Measurements from ENCODE around the gene ZNF775.

The ZNF775 gene

GRCh38 chr7:150369748-150370501 is 9.2 kb upstream of the ZNF775 start:
- no peak for DNase-seq

- no peak for DNase-seq
Measured at GRCh38 chr7:150370612-150371071, 8.5 kb upstream of the ZNF775 start.

GRCh38 chr7:150371131-150371995 is 7.8 kb upstream of the ZNF775 start:
- DNase-seq: no peak

GRCh38 chr7:150371996-150372270 is 7.2 kb upstream of the ZNF775 start:
- no peak for DNase-seq

GRCh38 chr7:150372271-150373048 is 6.7 kb upstream of the ZNF775 start:
- no peak for DNase-seq

GRCh38 chr7:150373049-150373801 is 5.9 kb upstream of the ZNF775 start:
- DNase-seq: no peak

GRCh38 chr7:150374026-150374425 is 5.1 kb upstream of the ZNF775 start:
- DNase-seq: no peak

- DNase-seq: no peak
Measured at GRCh38 chr7:150374472-150374871, 4.7 kb upstream of the ZNF775 start.

GRCh38 chr7:150375662-150376521 is 3.2 kb upstream of the ZNF775 start:
- no peak for DNase-seq

GRCh38 chr7:150376560-150376959 is 2.6 kb upstream of the ZNF775 start:
- no peak for DNase-seq

GRCh38 chr7:150377196-150377595 is 1.9 kb upstream of the ZNF775 start:
- DNase-seq: no peak

GRCh38 chr7:150377635-150378034 is 1.5 kb upstream of the ZNF775 start:
- no peak for DNase-seq

GRCh38 chr7:150378115-150378852 is 846 bp upstream of the ZNF775 start:
- peak; percentile 45 for DNase-seq

GRCh38 chr7:150379441-150380379 is 580 bp downstream of the ZNF775 start:
- no peak for DNase-seq

GRCh38 chr7:150380463-150380862 is 1.3 kb downstream of the ZNF775 start:
- DNase-seq: no peak

- no peak for DNase-seq
Measured at GRCh38 chr7:150381096-150381495, 2.0 kb downstream of the ZNF775 start.

- DNase-seq: no peak
Measured at GRCh38 chr7:150381785-150382122, 2.6 kb downstream of the ZNF775 start.

GRCh38 chr7:150382123-150382843 is 3.2 kb downstream of the ZNF775 start:
- no peak for DNase-seq

- DNase-seq: no peak
Measured at GRCh38 chr7:150382844-150383225, 3.7 kb downstream of the ZNF775 start.

Data from activated gamma-delta T cell treated with Interleukin-2 at 50 U/mL for 16 hours (primary cell).